ENCODE measurements around the gene ELL2.
A peak's percentile ranks its signal among the peaks of the same experiment; 100 is the strongest.

Gene ELL2

DNA sequence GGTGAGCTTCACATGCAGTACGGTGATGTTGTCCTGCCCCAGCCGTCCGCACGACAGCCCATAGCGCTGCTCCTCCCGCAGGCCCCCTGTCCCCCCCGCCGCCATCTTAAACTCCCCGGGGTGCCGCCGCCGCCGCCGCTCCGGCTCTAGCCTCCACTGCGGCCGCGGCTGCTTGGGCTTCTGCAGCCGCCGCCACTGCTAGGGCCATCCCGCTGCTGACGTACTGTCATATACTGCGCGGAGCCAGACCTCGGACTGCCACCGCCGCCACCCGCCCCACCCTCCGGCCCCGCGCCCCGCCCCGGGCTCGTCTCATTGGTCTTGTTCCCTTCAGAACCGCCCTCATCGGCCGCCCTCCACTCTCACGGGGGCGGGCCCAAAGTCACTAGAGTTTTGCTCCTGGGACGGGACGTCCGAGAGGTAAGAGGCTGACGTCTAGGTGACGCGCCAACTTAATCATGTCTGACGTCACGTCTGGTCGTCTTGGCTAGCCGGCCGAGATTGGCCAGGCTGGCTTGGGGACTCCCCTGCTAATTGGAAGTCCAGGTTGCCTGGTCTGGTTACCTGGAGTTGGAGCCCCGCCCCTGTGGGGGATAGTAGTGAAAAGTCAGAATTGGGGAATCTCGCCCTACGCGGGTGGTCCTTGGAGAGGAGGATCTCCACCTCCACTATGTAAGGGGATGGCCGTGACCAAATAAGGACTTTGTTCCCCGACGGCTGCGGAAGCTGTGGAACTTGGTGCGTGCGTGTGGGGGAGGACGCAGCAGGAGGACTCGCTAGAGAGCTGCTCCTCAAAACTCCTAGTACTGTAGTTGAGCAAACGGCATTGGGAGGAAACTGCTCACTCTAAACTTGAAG lies at the start of gene ELL2:
ELL2 (minus strand) TSS at position 235 of the 858 bp plus-strand sequence; CDS start at position 105, 130 bp downstream.
- DNase-seq: peak; percentile 63 to 79

DNA sequence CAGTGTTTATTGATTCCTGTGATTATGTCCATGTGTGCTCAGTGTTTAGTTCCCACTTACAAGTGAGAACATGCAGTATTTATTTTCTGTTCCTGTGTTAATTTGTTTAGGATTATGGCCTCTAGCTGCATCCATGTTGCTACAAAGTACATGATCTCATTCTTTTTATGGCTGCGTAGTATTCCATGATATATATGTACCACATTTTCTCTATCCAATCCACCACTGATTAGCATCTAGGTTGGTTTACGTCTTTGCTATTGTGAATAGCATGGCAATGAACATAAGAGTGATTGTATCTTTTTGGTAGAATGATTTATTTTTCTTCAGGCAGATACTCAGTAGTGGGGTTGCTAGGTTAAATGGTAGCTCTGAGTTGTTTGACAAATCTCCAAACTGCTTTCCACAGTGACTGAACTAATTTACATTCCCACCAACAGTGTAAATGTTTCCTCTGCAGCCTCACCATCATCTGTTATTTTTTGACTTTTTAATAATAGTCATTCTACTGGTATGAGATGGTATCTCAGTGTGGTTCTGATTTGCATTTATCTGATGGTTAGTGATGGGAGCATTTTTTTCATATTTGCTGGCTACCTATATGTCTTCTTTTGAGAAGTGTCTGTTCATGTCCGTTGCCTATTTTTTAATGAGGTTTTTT lies 47.5 kb upstream of the ELL2 start:
- no peak for DNase-seq

DNA sequence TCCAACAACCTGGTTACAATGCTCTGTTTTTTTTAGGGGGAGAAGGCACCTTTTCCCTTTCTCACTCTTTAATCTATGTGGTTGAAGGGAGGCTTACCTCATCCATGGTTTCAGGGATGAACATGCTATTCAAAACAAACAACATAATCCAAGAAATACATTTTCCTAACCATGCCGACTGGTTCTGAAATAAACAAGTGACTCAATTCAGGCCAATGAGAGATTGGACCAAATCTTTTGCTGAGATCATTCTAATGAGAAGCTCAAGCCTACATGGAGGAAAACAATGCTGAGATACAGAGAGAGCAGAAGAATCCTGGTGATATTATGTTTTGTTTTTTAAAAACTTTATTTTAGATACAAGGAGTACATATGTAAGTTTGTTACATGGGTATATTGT lies 46.8 kb upstream of the ELL2 start:
- DNase-seq: no peak

DNA sequence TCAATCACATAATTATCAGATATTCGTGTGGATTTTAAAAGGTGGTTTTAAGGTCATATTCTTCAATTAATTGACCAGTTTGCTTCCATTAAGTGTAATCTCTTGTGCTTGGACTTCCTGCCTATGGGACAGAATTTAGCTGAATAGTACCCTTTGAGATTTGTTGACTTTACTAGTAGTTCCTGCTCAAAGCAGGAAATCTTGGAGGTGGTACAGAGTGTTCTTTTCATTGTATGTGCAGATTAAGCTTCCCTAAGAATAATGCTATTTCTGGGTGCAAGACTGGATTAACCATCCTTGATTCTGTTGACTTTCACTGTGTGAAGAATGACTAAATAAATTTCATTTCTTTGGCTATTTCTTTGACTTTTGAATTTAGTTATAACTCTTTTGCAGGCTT lies 45.4 kb upstream of the ELL2 start:
- no peak for DNase-seq

DNA sequence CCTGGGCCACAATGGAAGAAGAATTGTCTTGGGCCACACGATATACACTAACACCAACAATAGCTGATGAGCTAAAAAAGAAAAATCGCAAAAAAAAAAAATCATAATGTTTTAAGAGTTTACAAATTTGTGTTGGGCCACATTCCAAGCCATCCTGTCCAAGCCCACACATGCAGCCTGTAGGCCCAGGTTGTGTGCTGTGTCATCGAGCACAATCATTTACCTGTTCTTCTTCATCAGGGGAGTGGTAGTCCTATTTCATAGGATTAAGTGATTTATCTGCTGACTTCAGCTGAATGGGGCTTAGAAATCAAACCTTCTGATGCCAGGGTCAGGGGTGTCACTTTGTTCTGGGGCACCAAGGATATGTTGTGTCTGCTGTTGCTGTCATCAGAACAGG lies 44.6 kb upstream of the ELL2 start:
- DNase-seq: no peak

DNA sequence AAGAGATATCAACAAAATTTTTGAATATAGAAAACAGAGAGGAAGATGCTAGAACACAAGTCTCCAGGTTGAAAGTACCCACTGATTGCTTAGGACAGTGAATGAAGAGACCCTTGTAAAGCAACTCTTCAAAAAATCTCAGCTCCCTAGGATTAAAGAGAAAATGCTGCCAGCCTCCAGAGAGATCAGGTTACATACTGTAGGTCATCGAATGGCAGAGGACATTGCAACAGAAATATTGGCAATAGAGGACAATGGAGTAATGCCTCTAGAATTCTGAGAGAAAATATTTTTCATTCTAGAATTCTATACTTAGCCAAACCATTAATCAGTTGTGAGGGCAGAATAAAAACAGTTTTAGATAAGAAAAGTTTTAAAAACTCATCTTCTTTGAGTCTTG lies 43.1 kb upstream of the ELL2 start:
- DNase-seq: peak in 1 of 2 experiments; percentile 12

DNA sequence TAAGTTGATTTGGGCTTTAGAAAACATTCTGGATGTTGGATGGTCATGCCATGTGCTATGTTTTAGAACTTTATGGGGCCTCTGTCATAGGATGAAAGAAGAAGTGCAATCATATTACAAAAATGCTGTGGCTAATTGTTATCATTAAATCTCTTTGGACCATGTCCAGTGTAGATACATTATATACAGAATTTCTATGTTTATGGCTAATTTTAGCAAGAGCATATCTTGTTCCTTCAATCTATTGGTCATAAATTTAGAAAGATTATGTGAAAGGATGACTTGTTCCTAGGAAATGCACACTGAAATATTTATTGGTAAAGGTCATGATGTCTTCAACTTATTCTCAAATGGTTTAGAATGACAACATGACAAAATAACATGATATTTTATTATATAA lies 42.4 kb upstream of the ELL2 start:
- no peak for DNase-seq

DNA sequence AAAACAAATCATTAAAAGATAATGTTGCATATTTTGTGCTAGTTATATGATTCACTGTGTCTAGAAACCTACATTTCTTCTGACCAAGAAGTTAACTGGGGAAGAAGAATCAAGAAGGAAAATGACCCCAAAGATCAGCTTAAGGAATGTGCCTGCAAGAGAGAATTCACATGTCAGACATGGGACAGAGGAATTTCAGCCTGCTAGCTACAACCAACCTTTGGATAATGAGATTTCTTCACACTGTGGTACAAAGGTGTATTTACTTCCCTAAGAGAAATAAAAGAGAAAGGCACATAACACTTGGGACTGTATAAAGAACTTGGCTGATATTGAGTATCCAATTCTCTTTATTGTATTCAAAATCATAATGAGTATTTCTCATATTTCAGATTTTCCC lies 39.6 kb upstream of the ELL2 start:
- no peak for DNase-seq

DNA sequence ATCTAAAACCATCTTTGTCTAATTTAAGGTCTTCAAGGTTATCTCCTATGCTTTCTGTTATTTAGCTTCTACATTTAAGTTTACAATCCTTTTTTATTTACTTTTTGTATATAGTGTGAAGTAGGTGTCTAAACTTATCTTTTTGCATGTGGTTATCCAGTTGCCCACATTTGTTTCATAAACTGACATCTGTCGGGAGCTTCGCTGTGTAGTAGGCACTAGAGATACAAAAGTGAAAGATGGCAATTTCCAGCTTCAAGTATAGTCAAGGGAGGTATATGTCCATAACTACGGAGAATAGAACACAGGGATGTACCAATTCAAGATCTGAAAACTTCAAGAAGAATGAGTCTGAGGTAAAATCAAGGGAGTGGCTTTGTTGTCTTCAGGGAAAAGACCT lies 38.7 kb upstream of the ELL2 start:
- no peak for DNase-seq

DNA sequence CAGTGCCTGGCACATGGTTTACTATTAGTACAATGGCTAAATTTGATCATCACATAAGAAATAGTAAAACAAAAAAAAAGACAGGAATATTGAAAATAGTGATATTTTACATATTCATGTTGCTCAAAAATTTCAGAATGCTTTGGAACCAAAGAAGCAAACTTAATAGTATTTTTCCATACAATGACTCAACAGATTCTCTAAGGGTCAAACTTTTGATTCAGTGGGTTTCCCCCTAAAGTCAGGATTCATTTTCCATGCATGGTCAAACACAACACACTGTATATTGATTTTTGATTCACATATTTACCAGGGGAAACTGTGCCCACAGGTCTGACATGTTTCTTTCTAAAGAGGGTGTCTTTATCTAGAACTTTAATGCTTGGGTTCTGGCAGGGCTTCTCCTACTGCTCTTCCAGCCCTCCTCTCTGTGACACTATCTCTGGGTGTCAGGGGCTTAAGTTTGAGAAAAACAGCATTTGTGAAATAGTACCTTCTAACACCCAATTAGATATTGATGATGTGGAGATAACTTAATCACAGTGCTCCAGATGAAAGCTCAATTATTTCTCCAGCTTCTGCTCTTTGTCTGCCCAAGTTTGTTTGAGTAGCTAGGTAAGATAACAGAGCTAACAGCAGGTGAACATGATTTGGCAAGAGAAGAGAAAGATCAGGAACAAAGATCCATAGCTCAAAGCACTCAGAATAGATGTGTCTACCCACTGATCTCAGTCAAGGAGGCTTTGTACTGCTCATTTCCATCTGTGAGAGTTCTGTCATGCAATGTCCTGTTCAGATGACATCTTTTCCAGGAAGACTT lies 35.5 kb upstream of the ELL2 start:
- DNase-seq: no peak

DNA sequence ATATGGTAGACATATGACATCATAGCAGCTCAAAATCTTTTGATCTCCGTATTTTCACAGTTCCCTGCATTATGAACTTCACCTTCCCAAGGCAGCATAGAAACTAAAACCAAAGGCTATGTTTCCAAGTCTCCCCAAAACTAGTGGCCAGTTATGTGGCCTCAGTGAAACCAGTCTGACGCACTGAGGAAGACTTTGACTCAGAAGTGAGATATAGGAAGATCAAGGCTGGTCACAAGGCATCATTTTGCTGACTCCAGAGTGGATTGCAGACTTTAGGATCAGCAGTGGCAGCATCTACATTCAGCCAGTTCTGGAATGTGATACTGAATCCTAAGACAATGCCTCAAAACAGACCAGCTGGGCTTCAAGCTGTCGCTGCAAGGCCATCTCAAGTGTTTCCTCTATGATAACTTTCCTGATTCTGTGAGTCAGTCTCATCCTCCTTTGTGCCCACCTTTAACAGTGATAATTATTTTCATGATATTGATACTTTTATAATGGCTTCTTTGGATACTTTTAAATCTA lies 34.4 kb upstream of the ELL2 start:
- peak; percentile 12 to 50 for DNase-seq

DNA sequence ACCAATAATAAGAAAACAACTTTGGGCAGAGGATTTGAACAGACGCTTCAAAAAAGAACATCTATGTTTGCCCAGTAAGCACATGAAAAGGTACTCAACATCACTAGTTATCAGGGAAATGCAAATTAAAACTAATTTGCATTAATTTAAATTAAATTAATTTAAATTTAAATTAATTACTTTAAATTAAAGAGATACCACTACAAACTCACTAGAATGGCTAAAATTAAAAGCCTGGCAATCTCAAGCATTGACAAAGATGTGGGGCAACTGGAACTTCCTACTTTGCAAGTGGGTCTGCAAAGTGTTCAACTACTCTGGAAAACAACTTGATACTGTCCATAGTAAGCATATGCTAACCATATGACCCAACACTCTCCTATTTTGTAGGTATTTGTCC lies 32.1 kb upstream of the ELL2 start:
- no peak for DNase-seq

DNA sequence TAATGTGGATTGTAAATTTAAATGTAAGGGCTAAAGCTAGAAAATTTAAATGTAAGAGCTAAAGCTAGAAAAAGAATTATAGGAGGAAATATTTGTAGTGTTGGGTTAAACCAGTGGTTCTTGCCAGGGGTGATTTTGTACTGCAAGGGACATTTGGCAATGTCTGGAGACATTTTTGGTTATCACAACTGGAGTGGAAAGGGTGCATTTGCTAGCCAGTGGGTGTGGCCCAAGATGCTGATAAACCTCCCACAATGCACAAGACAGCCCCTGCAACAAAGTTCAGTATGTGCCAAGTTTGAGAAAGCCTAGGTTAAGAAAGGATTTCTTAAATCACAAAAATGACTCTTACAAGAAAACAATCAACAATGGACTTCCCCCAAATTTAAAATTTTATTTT lies 31.6 kb upstream of the ELL2 start:
- no peak for DNase-seq

DNA sequence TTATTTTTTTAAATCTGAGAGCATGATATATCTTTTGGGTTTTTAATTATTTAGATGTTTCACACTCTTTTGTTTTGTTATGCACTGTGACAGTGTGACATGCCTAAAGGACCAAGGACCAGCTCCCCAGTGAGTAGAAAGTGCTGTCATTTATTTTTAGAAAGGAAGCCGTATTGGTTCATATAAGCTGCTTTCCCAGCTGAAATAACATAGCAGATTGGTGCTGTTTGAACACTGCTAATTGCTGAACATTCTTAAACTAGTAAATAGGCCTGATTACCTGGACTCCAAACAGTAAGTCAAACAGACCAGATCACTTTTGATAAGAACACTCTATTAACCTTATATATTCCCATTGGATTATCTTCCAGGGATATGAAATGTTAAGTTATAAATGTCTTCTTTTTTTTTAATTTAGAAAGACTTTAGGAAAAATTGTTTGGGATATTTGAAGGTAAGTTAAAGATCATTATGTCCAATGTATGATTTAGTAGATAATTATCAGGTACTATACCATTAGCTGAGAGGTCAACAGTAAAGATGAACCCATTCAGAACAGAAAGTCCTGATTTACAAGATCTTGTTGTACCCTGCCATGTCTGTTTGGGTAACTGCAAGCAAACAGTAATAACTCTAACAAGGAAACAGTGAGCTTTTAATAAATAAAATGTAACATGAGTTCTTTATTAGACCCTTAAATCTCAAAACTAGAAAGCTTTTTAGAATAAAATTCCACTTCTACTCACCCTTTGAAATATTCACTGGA lies 27.8 kb upstream of the ELL2 start:
- DNase-seq: no peak

DNA sequence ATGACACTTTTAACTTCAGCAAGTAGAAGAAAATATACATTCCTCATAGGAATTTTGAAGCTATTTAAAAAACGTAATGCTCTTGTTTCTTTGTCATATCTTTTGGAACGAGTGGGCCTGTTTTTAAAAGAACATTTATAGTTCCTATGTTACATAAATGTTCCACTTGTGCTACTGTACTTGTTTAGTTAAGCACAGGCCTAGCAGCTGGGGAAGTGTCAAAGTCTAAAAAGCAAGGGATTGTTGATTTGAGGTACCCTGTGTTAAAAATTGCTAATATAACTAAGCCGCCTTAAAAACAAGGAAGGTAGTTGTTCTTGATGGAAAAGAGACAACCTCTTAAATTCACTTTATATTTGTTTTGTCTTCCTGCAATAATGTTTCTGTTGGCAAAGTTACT lies 27.2 kb upstream of the ELL2 start:
- DNase-seq: no peak

DNA sequence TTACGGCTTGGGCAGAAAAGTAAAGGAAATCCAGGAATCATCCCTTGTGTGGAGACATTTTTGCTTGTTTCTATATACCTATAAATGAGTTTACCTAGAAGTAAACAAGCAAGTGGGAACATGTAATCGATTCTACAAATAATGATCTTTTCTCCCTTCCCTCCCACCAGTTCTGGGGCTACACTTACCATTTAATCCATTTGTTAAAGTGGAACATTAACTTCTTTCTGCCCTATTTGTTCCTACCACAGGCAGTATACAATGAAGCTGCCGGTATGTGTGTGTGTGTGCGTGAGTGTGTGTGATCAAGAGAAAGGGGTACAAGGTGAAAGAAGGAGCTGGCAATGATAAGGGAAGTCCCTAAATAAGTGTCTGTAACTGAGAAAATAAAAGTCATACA lies 26.4 kb upstream of the ELL2 start:
- DNase-seq: no peak

DNA sequence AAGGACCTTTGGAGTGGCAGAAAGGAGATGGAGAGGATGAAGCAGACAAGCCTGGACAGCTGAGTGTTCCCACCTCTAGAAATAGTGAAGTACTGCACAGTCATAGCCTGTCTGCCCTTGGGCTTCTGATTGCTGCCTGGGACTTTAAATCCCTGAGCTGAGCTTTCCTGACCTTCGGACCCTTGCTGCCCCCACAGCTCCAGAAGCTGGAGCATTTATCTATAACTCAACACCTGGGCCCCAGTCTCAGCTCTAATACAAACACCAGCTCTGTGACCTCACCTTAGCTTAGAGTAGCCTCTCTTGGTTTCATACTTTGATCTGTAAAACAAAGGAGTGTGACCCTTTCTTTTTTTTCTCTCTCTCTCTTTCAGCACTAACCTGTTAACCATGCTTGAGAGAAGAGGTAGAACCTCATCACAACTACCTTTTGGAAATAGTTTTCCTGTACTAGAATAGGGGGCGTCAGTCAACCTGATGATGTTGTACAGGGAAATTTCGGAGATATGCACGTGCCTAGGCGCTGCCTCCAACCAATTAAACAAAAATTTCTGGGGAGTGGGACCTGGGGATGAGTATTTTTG lies 25.4 kb upstream of the ELL2 start:
- no peak for DNase-seq

DNA sequence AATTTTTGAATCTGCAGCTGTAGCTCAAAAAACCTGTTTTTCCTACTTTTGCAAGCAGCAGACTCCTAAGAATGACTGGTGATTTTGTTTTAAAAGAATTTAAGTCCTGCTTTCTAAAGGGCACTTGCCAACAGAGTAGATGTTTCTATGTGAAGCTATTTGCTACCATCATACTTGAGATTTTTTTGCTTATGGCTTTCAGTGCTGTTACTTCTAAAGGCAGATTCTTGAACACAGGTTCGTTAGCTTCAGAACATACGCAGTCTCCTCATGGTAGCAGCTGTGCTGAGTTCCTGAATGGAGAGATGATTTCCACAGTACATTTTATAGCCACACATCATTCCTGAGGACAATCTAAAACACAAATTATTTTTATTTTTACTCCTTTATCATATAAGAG lies 24.4 kb upstream of the ELL2 start:
- no peak for DNase-seq

DNA sequence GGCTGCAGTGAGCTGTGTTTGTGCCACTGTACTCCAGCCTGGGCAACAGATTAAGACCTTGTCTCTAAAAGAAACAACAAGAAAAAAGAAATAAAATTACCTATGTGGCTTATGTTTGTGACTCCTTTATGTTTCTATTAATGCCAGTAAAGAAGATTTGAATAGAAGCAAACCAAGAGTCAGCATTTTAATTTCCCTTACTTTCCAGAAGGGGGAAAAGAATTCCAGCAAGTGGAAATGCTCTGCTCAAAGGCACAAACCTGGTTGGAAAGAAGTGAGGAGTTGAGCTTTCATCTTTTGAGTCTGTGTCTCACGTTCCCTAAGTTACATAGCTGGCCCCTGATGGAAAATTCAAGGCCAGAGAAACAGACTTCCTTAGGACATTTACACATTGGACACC lies 23.6 kb upstream of the ELL2 start:
- no peak for DNase-seq

DNA sequence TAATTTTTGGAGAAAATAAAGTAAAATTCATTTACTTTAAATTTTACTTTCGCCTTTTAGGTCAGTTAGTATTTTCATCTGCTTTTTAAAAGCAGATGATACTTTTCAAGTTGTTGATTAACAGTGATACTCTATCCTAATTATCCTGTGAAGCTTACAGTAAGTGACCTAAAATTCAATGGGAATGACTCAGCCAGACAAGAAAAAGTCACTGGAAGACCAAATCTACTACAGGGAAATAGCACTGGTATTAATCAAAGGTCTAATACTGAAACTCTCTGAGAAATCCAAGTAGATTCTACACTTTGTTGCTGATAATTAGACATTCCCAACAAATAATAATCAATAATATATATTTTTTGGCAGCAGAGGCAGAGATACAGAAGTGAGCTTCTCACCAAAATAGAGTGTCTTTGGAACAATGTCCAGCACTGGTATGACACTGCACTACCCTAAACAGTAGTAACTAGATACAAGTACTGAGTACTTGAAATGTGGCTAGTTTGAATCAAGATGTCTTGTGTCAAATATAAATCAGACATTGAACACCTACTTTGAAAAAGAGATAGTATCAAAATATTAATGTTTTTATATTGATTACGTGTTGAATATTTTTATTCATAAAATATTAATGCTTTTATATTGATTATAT lies 22.8 kb upstream of the ELL2 start:
- DNase-seq: no peak

DNA sequence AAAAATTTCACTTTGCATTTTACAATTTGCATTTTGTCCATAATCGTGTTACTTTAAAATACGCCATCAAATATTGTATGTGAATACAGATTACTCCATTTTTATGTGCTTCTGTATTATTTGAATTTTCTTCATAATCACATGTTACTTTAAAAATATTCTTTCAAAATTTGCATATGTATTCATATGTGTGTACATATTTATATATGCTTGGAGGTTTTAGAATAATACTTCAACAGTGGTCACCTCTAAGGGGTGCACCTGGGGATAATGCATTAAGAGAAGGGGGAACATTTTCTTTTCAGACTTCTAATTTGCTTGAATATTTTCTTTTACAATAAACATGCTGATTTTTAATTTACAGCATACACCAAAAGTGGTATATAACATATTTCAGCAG lies 21.9 kb upstream of the ELL2 start:
- no peak for DNase-seq

DNA sequence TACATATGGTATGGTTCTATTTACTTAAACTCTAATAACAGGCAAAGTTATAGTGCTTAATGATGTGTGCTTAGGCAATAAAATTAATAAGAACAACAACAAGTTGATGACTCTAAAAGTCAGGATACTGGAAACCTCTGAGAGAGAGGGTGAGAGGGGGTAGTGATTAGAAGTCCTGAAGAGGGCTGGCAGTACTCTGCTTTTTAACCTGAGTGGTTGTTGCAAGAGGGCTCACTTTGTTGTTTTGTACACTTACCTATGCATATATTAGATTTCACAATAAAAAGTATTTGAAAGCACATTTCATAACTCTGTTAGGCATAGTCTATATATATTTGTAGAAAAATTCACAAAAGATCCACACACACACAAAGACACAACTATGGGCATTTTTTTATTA lies 21.4 kb upstream of the ELL2 start:
- DNase-seq: no peak

All from NCI-H524 (cell line).